ENCODE measurements around the gene PIGQ.
"Not testable (repeated sequence)": the region's sequence is repeated elsewhere in the genome, so short reads cannot be mapped to it uniquely, and the experiment has no call there.

The PIGQ gene

DNA sequence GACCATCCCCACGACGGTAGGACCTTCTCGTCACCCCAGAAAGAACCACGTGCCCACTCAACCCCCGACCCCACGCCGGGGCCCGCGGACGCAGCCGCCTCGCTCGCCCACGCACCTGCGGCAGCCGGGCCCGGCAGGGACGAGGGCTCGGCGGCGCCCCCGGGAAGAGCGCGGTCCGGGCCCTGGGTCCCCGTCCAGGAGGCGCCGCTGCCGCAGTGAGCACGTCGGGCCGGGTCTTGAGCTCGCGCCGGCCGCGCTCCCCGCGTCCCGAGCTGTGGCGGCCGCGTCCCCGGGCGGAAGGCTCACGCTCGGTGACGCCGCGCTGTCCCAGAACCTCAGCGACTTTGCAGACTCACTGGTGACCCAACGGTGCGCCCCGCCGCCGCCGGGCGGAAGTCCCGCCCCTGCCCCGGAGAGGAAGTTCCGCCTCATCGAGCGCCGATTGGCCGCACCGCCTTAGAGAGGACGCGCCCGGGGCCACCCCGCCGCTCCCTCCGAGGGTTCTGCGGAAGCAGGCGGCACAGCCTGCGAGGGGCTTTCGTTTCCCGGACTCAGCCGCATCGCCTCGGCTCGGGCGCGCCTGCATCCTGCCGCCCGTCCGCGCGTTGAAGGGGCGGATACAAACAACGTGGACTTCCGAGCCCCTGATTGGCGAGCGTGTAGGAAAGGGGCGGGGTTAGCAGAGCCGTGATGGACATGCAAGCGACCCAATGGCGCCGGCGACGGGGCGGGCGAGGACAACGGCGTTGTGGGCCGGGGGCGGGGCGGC lies 19.3 kb downstream of the PIGQ start:
- peak; percentile 97 for DNase-seq

DNA sequence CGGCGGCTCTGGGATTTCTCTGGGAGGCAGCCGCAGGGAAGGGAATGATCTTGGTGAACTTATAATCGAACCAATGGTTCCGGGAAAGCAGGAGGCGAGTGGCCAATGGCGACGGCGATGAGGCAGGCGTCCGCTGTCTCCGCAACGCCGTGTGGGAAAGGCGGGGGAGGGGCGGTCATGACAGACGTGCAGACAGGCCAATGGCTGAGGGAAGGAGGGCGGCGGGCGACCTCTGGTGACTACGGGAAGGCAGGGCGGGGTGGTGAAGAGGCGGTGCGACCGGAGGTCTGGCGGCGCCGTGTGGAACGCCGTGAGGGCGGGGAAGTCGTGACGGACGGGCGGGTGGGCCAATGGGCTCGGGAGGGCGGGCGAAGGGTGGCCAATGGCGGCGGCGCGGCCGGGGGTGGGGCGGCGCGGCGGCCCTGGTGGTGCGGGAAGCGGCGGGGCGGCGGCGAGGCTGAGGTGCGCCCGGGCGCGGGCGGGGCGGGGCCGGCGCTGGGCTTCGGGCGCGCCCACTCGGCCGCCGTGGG lies 20.0 kb downstream of the PIGQ start, which contains the start of gene RAB40C:
RAB40C (plus strand) TSS at position 409 of the 530 bp plus-strand sequence. CDS start 226 bp downstream, outside the sequence.
- peak; percentile 97 for DNase-seq

DNA sequence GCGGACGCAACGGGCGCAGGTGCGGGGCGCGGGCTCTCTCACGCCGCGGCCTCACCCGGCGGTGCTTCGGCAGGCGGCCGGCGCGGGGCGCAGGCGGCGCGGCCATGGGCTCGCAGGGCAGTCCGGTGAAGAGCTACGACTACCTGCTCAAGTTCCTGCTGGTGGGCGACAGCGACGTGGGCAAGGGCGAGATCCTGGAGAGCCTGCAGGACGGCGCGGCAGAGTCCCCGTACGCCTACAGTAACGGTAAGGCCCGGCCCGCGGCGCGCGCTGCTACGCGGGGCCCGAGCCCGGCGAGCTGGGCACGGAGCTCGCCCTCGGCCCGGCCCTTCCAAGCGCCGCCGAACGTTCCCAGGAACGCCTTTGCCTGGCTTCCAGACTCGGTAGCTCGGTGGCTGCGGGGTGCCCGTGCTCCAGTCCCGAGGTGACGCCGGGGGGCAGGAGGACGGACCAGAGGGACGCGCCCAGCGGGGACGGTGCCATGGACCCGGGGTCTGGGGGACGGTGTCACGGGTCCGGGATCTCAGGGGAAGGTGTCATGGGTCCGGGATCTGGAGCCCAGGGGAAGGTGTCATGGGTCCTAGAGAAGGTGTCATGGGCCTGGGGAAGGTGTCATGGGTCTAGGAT lies 20.5 kb downstream of the PIGQ start:
- DNase-seq = no peak

DNA sequence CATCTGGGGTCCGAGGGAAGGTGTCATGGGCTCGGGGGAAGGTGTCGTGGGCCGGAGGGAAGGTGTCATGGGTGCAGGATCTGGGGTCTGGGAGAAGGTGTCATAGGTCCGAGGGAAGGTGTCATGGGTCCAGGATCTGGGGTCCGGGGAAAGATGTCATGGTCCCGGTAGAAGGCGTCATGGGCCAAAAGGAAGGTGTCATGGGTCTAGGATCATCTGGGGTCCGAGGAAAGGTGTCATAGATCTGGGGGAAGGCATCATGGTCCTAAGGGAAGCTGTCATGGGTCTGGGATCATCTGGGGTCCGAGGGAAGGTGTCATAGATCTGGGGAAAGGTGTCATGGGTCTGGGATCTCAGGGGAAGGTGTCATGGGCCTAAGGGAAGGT lies 21.0 kb downstream of the PIGQ start:
- DNase-seq = no peak

DNA sequence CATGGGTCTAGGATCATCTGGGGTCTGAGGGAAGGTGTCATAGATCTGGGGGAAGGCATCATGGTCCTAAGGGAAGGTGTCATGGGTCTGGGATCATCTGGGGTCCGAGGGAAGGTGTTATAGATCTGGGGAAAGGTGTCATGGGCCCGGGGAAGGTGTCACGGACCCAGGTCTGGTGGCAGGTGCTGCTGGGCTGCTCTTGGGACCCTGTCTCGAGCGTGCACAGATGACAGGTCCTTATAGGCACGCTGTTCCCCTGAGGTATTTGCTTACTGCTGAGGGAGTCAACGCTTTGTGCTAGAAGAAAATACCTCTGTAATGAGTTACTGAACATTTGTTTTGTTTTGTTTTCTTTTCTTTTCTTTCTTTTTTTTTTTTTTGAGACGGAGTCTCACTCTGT lies 21.5 kb downstream of the PIGQ start:
- no peak for DNase-seq

DNA sequence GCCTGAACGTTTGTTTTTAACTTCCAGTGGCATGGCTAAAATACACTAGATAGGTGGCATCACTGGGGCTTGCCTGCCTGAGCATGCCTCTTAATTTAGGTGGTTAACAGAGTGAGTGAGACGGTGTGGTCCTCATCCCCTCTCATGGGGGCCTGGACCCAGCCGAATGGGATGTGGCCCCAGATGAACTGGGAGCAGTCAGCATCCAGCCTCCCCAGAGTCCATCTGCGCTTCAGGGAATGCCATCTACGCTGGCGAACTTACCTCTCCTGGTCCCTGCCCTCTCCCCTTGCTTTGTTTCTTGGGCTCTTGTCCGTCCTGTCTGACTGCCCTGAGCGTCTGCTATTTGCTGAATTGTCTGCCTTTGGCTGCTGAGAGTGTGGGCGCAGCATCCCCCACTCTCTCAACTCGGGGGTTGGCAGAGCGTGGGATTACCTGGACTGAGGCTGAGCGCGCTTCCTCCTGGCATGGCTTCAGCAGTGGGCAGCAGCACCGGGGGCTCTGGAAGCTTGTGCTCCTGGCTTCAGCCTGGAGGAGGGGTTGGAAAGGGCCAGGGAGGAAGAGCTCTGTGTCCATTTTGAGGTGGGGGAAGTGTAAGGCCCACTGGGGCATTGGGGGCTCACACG lies 22.2 kb downstream of the PIGQ start:
- no peak for DNase-seq

DNA sequence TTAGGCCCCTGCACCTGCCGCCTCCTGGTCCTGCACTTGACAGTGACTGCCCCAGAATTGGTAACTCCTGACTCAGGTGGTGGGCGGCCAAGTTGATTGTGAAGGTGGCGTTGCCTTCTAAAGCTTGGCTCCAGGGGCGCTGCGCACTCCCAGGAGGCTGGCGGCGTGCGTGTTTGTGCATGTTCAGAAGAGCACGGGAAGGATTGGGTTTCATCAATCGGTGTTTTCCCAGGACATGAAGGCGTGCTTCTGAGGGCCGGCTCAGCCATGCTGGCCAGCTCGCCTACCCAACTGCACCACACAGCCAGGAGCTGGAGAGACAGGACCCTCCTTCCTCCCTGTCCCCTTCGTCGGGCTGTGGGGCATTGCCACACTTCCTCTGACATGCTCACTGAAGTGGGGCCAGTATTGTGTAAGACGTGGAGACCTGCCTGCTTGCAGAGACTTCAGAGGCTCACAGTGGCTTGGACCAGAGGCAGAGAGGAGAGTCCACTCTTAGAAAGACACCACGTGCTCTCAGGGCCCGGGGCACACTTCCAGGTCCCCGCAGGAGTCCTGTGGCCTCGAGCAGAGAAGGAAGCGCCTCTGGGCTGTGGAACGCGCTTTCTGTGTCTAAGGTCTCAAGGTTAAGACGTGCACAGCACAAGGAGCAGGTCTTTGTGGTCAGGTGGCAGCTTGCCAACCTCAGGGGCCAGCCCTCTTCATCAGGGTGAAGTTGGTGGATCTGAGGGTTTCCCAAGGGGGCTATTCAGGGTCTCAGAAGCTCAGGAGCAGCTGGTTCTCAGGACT lies 22.9 kb downstream of the PIGQ start:
- DNase-seq = no peak

DNA sequence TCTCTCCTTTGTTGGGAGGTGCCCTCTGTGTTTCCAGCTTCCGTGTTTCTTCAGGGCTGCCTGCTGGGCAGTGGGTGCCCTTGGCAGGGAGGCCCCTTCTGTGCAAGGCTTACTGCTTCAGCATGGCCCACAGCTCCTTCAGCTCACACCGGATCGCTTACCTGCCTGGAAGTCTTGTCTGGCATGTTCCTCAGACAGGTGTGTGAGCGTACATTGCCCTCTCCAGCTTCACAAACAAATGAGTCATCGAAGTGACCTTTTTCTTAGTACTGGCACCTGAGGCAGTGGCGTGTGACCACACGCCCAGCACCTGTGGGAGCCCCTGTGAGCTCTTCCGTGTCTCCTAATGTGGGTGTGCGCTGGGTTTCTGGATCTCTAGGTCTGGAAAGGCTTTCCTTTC lies 23.6 kb downstream of the PIGQ start:
- DNase-seq = no peak

DNA sequence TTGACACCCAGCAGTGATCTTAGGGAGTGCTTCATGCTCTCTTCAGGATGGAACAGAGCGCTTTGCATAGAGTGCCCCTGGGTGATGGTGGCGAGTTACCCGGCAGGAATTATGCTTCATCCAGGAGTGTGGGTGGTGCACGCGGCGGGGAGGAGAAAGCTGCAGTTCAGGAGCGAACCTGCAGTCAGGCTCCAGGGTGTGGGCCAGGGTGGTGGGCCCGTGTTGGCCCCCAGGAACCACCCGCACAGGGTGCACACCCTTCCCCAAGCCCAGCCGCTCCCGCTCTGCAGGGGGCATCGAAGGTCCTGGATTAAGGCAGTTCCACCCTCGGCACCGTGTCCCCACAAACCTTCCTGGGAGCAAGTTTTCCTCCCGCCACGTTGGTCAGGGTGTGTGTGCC lies 24.0 kb downstream of the PIGQ start:
- DNase-seq = no peak

DNA sequence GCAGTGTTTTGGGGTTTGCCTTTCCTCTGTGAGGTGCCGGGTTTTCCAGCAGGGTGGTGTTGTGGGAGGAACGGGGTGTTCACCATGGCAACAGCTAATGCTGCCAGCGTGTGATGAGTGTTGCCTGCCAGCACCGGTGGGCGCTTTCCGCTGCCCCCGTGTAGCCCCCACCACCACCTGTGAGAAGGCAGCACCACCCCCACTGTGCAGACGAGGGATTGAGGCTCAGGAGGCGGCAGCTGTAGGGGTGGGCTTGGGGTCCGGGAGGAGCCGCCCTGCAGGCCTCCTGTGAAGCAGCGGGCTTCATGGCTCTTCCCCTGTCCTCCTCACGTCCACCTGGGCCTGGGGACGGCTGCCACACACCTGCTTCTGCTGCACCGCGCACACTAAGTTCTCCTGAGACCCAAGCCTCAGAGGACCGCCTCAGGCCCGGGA lies 25.3 kb downstream of the PIGQ start:
- DNase-seq = no peak

DNA sequence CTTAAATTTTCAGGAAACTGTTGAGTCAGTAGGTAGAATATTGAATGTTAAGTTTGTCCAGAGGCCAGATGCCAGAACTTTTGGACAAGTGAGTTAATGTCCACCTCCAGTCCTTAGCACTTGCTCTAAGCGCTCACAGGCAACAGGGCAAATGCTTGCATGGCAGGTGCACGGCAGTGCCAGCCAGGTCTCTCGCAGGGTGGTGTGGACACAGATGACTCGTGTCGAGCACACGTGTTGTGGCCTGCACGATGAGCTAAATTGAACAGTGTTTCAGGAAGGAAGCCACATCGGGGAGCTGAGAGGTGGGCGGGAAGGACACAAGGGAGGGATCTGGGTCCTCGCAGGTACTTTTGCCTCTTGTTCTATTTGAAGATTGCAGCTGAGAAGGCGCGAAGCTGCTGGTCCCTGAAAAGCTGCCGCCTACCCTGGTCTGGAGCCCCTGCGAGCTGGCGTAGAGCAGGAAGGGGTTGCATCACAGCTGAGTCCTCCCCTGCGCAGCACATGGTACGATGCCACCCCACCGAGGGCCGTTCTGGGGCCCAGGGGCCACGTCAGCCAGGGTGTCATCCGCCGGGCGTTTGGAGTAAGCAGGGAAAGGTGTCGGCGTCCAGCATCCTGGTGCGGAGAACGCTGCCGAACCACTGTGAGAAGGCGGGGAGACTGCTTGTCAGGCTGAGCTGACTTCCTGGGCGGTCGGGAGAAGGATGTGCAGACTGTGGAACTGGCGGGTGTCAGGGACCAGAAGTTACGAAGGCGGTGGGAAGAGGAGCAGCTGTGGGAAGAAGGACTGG lies 26.4 kb downstream of the PIGQ start:
- DNase-seq = no peak

DNA sequence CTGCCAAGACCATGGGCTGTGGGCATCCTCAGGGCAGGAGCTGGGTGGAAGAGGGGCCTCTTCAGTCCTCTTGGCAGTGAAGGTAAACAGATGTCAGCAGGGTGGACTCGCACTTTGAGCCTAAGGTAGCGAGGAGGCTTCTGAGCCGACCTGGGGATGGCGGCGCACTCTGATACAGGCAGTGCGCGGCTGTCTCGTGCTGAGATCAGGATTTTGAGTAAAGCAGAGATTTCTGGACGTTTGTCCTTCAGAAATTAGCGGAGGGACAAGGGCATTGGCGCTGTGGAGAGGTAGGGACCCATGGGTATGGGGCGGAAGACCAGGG lies 26.9 kb downstream of the PIGQ start:
- no peak for DNase-seq

DNA sequence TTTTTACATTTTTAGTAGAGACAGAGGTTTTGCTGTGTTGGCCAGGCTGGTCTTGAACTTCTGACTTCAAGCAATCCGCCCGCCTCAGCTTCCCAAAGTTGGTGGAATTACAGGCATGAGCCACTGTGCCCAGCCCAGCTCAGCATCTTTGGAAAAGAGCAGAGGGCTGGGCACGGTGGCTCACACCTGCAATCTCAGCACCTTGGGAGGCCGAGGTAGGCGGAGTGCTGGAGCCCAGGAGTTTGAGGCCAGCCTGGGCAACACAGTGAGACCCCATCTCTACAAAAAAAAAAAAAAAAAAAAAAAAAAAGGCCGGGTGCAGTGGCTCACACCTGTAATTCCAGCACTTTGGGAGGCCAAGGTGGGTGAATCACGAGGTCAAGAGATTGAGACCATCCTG lies 27.9 kb downstream of the PIGQ start:
- not testable (repeated sequence) for DNase-seq

DNA sequence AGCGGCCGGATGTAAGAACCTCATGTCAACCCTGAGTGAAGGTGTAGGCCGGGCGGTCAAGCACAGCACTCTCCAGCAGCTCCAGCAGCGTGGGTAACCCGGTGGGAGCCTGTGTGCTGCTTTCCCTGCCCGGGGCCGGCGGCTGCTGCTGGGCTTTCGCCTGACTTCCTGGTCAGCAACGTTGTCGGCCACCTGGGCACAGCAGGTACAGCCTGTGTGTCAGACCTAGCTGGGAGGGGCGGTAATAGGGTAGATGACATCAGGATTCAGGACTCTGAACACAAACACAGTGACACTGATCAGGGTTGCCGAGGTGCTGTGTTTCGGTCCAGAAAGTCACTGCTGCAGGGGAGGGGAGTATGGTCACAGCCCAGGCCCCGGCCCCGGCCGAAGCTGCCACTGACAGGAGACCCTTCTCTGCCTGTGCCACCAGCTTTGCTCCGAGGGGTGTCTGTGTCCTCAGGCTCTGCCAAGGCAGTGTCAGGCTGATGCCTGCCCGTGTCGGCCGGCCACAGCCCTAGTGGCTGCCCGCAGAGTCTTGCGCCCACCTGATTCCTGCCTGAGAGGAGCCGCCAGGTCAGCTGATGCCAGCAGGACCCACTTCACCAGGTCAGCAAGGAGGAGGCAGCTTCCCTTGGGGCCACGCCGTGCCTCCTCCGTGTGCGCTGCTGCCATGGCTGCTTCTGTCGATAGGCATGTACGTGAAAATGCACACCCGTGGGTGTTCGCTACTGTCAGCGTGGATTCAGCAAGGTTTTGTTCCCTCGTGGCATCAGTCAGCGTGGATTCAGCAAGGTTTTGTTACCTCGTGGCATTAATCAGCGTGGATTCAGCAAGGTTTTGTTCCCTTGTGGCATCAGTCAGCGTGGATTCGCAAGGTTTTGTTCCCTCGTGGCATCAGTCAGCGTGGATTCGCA lies 29.3 kb downstream of the PIGQ start:
- DNase-seq = no peak

DNA sequence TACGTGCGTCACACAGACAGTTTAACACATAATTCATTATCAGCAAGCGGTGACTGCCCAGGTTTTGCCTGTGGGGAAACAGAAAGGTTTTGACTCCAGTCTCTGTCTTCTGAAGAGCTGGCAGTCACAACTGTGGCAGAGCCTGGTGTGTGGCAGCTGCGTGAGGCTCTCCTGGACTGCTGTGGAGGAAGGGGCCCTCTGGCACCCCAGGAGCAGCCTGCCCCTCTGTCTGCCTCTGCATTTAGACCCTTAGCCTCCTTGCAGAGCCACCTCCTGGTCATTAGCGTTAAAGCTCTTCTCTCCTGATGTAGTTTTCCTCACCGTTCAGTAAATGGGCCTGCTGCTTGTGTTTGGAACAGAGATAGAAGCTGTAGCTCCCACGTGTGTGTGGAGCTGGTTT lies 31.0 kb downstream of the PIGQ start:
- DNase-seq = no peak

DNA sequence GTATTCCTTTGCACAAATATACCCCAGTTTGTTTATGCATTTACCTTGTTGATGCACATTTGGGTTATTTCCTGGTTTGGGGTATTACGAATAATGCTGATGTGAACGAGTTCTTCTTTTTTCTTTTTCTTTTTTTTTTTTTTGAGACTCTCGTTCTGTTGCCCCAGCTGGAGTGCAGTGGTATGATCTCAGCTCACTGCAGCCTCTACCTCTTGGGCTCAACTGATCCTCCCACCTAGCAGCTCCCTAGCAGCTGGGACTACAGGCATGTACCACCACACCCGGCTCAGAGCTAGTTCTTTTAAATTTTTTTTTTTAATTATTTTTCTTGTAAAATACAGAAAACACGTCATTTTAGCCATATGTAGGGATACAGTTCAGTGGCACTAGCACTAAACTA lies 34.2 kb downstream of the PIGQ start:
- no peak for DNase-seq

DNA sequence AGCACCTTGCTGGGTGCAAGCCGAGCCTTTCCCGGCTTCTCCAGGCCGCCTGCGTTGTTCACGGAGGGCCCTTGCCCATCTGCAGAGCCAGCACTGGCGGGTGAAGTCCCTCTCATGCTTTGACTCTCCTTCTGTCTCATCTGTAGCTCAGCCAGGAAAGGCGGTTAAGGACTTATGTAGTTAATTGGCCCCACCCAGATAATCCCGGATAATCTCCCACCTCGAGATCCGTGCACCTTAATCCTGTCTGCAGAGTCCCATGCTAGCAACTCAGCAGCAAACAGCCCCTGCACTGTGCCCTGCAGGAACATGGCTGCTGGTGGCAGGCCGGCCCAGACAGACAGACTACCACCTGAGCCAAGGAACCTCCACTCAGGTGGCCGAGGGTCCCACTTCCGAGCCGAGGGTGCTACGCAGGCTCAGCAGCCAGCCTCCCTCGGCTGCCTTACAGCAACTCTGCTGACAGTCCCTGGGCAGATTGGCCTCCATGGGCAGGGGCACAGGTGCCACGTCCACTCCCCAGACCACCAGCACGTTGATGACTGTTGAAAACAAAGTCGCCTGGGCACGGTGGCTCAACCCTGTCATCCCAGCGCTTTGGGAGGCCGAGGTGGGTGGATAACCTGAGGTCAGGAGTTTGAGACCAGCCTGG lies 37.0 kb downstream of the PIGQ start:
- DNase-seq = no peak

DNA sequence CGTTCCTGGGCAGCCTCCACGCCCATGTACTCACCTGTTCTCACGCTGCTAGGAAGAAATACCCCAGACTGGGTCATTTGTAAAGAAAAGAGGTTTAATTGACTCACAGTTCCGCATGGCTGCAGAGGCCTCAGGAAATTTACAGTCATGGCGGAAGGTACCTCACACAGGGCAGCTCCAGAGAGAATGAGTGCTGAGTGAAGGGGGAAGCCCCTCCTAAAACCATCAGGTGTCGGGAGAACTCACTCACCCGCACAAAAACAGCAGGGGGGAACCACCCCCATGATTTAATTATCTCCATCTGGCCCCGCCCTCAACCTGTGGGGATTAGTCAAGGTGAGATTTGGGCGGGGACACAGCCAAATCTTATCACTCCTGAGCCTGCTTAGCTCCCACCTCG lies 38.3 kb downstream of the PIGQ start:
- no peak for DNase-seq

DNA sequence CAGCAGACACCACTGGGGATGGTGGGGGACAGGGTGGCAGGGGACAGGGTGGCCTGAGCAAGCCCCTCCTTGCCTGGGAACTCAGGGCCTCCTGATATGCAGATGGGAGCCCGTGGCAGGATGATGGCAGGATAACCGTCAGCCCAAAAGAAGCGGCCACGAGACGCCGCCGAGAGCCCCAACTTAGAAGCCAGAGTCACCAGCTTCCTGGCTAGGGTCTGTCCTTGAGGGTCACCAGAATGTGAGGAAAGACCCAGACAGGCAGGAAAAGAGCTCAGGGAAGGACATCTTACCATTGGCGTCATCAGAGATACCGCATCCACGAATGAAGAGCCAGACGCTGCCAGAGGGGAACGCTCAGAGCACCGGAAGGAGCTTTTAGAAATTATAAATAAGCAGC lies 39.5 kb downstream of the PIGQ start:
- DNase-seq = no peak

DNA sequence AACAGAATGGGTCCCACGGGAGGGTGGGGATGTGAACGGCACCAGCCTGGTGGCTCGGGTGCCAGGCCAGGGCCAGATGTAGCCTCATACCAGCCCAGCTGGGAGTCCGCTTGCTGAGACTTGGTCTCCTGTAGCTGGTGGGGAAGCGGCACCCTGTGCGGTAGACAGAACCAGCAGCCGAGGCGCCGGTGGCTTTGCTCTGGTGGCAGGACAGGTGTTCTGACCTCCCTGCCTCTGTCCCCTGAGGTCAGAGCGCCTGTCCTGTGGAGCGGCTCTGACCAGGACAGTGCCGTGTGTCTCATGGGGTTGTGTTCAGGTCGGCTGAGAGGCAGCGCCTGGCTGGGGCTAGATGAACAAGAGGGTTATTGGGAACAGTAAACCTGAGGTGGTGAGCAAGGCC lies 40.2 kb downstream of the PIGQ start:
- DNase-seq = no peak
